Mesothelial cell of epicardium (in vitro differentiated cells): ENCODE data around the gene TANC1. TPM values are rescaled to one million over a fixed set of nuclear protein-coding genes. Genes with fewer than 3 reads are reported as not detected.

Experiments
- DNase-seq, 2 experiments: peaks; one replicate each; pipeline ENCODE4 v3.0.0; 2021; ENCODE audit warnings: low spot score in 2 of 2; ENCODE audit not compliant: unreplicated experiment in 2 of 2
- H3K27ac Mint-ChIP-seq: 2 replicates; pipeline ENCODE4 v1.8.0; 2021; ENCODE audit warnings: mixed read lengths
- H3K27me3 Mint-ChIP-seq: 2 replicates; pipeline ENCODE4 v1.8.0; 2021; ENCODE audit warnings: low read depth, mixed read lengths
- H3K36me3 Mint-ChIP-seq: 2 replicates; pipeline ENCODE4 v1.8.0; 2021; ENCODE audit warnings: mixed read lengths
- H3K4me1 Mint-ChIP-seq: 2 replicates; pipeline ENCODE4 v1.8.0; 2021; ENCODE audit warnings: mixed read lengths
- H3K4me3 Mint-ChIP-seq: 2 replicates; pipeline ENCODE4 v1.8.0; 2021; ENCODE audit warnings: mild to moderate bottlenecking, moderate library complexity, mixed read lengths
- H3K9me3 Mint-ChIP-seq: 2 replicates; pipeline ENCODE4 v1.8.0; 2021; ENCODE audit warnings: mixed read lengths
- CTCF ChIP-seq: fragments of 200-600 bp; sonication (generic); IDR thresholded peaks from one replicate; pipeline ENCODE4 v1.5.0; 2021; ENCODE audit warnings: antibody characterized with exemption; ENCODE audit not compliant: unreplicated experiment
- total RNA-seq: library from RNA; stranded (reverse); gene quantifications from 3 replicates; pipeline ENCODE4 v1.2.1, GENCODE V29; 2021

TANC1 gene
- total RNA-seq, 1 donor from 2014 or later, result 138 TPM

GRCh38 chr2:159103411-159103810, 135.0 kb downstream of the TANC1 start:
- Mint-ChIP-seq H3K27ac (no peak overlapping the region), H3K9me3 (no peaks in the 10 kb centered on the region), H3K4me3 (no peak overlapping the region), H3K27me3 (no peaks in the 10 kb centered on the region), H3K4me1 (peaks cover 53% of the 10 kb centered on the region), H3K36me3 (peaks cover 2% of the 10 kb centered on the region)
- no peak for TF ChIP-seq CTCF
- DNase-seq, result no peak

GRCh38 chr2:159106109-159106508, 137.7 kb downstream of the TANC1 start:
- Mint-ChIP-seq H3K9me3 (no peaks in the 10 kb centered on the region), H3K27me3 (no peaks in the 10 kb centered on the region), H3K4me1 (peaks cover 51% of the 10 kb centered on the region), H3K4me3 (no peak overlapping the region), H3K36me3 (no peaks in the 10 kb centered on the region), H3K27ac (peak overlapping the region; percentile 60)
- DNase-seq, result no peak
- TF ChIP-seq CTCF, result peak; percentile 13

- no peak for DNase-seq
- Mint-ChIP-seq H3K4me3 (no peak overlapping the region), H3K4me1 (peaks cover 53% of the 10 kb centered on the region)
These were observed 139.9 kb downstream of the TANC1 start for GRCh38 chr2:159108181-159108893.

GRCh38 chr2:159109517-159109916, 141.1 kb downstream of the TANC1 start:
- no peaks in the 10 kb centered on the region for H3K9me3 Mint-ChIP-seq
- no peak overlapping the region for H3K4me3 Mint-ChIP-seq
- peak overlapping the region; percentile 94 for H3K27ac Mint-ChIP-seq
- H3K27me3 Mint-ChIP-seq, result no peaks in the 10 kb centered on the region
- TF ChIP-seq CTCF, result no peak
- H3K4me1 Mint-ChIP-seq, result peaks cover 56% of the 10 kb centered on the region
- no peak for DNase-seq
- H3K36me3 Mint-ChIP-seq, result peaks cover 14% of the 10 kb centered on the region

More at GRCh38 chr2:159108181-159108893, 139.9 kb downstream of the TANC1 start:
- Mint-ChIP-seq H3K27me3 (no peaks in the 10 kb centered on the region), H3K36me3 (peaks cover 9% of the 10 kb centered on the region), H3K9me3 (no peaks in the 10 kb centered on the region), H3K27ac (peak overlapping the region; percentile 94)
- no peak for TF ChIP-seq CTCF

GRCh38 chr2:159110784-159111183, 142.3 kb downstream of the TANC1 start:
- Mint-ChIP-seq H3K36me3 (peaks cover 25% of the 10 kb centered on the region), H3K27ac (peak overlapping the region; percentile 80), H3K27me3 (no peaks in the 10 kb centered on the region)

More at GRCh38 chr2:159110784-159111183, 142.3 kb downstream of the TANC1 start:
- Mint-ChIP-seq H3K4me1 (peaks cover 52% of the 10 kb centered on the region), H3K4me3 (no peak overlapping the region), H3K9me3 (no peaks in the 10 kb centered on the region)
- DNase-seq, result no peak
- no peak for TF ChIP-seq CTCF
